ENCODE results near the gene HK1.
"Not testable (repeated sequence)": the region's sequence is repeated elsewhere in the genome, so short reads cannot be mapped to it uniquely, and the experiment has no call there.

HK1 gene

GRCh38 chr10:69327463-69328379 is 49.4 kb downstream of the HK1 start:
- peak; percentile 66 for DNase-seq

- DNase-seq: no peak
Measured at GRCh38 chr10:69328380-69328735, 50.1 kb downstream of the HK1 start.

- DNase-seq: not testable (repeated sequence)
Measured at GRCh38 chr10:69328888-69329287, 50.6 kb downstream of the HK1 start.

DNA sequence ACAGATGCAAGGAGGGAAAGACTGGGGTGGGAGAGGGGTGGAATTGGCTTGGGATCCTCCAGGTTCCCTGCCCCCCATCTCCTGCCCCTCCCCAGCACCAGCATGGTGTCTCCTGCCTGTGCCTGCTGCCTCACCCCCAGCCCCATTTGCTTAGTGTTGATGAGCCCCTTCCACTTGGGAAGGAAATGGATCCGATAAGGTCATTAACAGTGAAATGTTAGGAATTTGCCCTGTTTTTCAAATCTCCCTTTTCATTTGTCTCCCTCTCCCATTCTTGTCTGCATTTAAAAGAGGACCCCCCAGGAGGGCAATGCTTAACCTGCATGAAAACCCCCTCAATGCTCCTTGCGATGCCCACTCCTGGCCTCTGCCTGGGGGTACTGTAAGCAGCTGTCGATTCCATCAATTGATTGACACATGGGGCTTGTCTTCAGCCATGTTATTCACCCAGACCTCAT is 51.5 kb downstream of the HK1 start:
- DNase-seq: no peak

- no peak for DNase-seq
Measured at GRCh38 chr10:69331161-69331560, 52.9 kb downstream of the HK1 start.

- DNase-seq: no peak
Measured at GRCh38 chr10:69332278-69333010, 54.1 kb downstream of the HK1 start.

- DNase-seq: peak; percentile 48
Measured at GRCh38 chr10:69333205-69333604, 54.9 kb downstream of the HK1 start.

- not testable (repeated sequence) for DNase-seq
Measured at GRCh38 chr10:69333865-69334301, 55.6 kb downstream of the HK1 start.

GRCh38 chr10:69334302-69335062 is 56.2 kb downstream of the HK1 start:
- DNase-seq: no peak

DNA sequence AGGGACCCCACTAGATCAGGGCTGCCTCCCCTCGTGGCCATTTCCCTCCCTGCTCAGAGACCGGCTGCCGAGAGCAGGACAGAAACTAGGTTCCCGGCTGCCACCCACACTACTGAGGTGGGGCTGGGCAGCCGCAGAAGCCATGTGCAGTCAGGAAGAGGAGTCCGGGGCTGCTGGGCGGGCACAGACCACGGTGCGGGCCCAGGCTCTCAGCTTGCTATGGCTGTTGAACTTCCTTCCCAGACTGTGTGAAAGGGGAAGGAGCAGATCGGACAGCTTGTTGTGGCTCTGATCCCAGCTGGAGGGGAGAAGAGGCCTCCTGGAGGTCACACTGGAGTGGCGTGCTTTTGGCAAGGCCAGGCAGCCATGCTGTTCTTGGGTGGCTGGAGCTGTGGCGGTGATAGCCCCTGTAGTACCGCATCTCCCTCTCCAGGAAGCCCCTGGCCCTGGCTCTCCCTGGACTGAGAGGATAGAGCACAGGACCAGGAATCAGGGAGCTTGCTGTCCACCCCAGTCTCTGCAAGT is 56.8 kb downstream of the HK1 start:
- peak; percentile 20 for DNase-seq

- DNase-seq: no peak
Measured at GRCh38 chr10:69335613-69336012, 57.3 kb downstream of the HK1 start.

DNA sequence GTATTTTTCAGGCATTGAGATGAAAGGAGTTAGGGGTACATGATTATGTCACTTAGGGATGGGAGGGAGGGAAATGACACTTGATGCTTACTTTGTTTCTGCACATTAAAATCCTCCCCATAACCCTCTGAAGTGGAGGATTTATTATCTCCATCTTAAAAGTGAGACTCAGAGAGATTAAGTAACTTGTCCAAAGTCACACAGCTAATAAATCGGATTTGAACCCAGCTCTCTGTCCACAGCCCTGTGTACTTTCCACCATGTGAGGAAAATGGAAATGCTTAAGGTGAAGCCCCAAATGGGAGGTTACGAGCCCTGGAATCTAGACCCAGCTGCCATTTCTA is 58.6 kb downstream of the HK1 start:
- DNase-seq: no peak

DNA sequence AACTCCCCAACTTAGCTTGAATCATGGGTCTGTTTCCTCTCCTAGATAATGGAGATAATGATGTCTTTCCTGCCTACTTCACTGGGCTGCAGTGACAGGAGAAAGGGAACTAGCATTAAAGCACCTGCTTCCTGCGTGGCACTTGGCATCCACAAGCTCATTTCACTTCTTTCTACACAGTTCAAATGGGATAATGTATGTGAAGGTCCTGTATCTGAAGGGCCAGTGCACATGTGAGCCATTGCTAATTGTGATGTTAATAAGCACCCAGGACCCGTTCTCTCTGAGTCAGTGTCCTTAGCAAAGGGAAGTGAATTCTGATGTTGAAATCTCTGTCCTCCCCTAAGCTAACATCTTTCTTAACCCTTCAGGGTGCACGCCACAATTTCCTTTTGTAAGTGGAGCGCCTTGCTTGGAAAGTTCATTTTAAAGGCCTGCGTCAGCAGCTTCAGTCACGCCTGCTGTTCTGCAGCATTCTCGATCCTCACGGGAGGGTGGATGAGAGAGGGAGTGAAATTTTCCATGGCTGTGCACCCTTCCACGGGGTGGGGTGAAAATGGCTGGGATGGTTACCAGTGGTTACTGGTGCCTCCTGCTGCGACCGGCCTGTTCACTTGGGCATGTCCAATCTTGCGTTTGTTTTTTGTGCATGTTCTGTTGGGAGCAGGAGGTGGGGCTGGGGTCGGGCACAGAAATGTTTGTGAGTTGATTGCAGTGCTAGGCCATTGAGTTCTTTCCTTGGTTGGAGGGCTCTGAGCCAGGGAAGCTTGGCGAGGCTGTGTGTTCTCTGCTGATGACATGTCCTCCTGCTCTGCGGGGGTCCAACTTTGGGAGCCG is 59.2 kb downstream of the HK1 start:
- DNase-seq: peak; percentile 46

GRCh38 chr10:69338133-69338456 is 59.8 kb downstream of the HK1 start:
- no peak for DNase-seq

GRCh38 chr10:69338547-69339450 is 60.5 kb downstream of the HK1 start:
- DNase-seq: no peak

- DNase-seq: no peak
Measured at GRCh38 chr10:69340695-69341094, 62.4 kb downstream of the HK1 start.

GRCh38 chr10:69343905-69344304 is 65.6 kb downstream of the HK1 start:
- DNase-seq: no peak

DNA sequence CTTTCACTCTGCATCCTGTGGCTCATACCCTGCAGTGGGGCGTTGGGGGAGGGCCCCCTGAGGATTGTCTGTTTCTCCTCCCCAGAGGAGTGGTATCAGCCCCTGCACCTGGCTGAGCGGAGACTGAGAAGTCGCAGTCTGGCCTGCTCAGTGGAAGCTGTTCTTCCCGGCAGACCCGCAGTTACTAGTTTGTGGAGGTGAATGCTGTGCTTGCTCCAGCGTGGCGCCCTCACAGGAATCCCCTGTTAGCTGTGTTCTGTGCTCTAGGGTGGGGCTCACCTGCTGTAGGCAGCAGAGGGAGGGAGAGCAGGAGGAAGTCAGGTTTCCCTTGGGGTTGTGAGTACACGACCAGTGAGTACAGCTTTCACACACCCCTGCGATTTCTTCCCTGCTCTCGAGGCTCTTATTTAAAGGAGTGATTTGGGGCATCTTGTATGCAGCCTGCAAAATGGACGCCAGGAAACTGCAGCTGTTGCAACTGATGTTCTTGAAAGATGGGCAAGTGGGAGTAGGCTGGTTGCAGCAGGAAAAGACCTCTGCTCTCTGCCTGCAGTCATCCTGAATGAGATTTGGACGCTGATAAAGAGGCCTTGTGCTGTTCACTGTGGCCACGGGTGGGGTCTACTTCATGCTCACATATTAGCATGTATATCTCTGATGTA is 66.4 kb downstream of the HK1 start:
- no peak for DNase-seq

GRCh38 chr10:69345402-69345801 is 67.1 kb downstream of the HK1 start:
- DNase-seq: no peak

- DNase-seq: no peak
Measured at GRCh38 chr10:69345890-69346474, 67.7 kb downstream of the HK1 start.
